ENCODE results near the gene GABPB2. TPM values are rescaled to one million over a fixed set of nuclear protein-coding genes. Genes with fewer than 3 reads are reported as not detected.

Gene GABPB2
- total RNA-seq, 2 donors from 2014 or later: 4.3 to 9.1 TPM

DNA sequence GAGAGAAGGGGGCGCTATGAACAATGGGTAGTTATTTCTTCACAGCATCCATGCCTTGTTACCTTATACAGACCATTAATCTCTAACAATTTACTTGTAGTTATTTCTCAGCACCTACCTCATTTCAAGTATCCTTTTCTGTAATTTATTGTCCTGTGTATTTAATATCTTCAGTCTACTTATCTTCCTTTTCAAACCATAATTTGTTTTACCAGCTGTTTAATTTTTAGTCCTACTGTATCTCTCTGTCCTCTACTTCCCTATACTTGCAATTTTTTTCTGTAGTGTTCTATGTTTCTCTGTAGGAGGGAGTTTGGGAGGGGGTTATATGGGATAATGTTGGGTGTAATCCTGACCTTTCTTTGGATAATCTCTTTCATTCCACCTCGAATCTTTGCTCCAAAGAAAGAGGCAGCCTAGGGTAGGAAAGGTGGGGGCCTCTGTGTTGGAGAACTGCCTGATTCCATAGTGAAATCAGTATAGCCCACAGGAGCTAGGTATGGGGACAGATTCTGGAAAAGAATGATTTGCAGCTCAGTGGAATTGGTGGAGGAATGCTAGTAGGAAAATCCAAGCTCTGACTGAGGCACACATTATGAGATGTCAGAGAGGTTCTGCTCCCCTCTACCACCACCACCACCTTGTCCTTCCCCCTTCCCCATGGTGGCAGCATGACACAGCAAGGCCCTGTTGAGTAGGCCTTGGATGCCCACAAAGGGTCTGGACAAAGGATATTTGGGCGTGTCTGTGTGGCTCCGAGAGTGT is 9.7 kb upstream of the GABPB2 start:
- H3K4me1 ChIP-seq: peaks cover 34% of the 10 kb centered on the region
- H3K4me3 ChIP-seq: no peak overlapping the region
- no peak for DNase-seq
- WGBS, 2 donors: 65 to 71% methylated on average over 4 of the region's 4 CpGs
- TF ChIP-seq, protein P1, sequence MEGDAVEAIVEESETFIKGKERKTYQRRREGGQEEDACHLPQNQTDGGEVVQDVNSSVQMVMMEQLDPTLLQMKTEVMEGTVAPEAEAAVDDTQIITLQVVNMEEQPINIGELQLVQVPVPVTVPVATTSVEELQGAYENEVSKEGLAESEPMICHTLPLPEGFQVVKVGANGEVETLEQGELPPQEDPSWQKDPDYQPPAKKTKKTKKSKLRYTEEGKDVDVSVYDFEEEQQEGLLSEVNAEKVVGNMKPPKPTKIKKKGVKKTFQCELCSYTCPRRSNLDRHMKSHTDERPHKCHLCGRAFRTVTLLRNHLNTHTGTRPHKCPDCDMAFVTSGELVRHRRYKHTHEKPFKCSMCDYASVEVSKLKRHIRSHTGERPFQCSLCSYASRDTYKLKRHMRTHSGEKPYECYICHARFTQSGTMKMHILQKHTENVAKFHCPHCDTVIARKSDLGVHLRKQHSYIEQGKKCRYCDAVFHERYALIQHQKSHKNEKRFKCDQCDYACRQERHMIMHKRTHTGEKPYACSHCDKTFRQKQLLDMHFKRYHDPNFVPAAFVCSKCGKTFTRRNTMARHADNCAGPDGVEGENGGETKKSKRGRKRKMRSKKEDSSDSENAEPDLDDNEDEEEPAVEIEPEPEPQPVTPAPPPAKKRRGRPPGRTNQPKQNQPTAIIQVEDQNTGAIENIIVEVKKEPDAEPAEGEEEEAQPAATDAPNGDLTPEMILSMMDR (IDR thresholded peaks at IDR 0.05): no peak
- TF ChIP-seq POLR2A (IDR thresholded peaks at IDR 0.05): no peak
- no peaks in the 10 kb centered on the region for H3K36me3 ChIP-seq (replicated peaks in 1 of 2; ENCODE audit: insufficient read depth in 1 of 2, low read depth in 2 of 2)
- H3K27me3 ChIP-seq: no peaks in the 10 kb centered on the region
- intact Hi-C loops (cut with DNase I): no loop called here
- no peaks in the 10 kb centered on the region for H3K9me3 ChIP-seq
- no peak for ATAC-seq
- peak overlapping the region in 1 of 4 donors; percentile 97 for H3K27ac ChIP-seq

DNA sequence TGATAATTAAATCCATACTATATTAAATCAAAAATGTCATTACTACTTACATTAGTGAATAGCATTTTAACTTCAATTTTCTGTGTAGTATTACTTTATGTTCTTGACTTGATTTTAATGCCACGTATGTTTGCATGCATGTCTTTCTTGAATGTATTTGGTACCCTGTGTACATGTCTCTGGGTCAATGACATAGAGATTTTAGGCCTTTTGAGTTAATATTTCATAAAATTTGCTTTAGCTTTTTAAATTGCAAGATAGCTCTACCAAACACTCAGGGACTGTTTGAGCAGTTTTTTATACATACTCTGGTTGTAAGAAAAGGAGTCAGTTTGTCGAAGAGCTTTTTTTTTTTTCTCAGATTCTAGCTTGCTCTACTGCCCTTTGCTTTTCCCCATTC is 8.9 kb upstream of the GABPB2 start:
- DNase-seq: no peak
- TF ChIP-seq POLR2A (IDR thresholded peaks at IDR 0.05): no peak
- TF ChIP-seq, protein P1 (IDR thresholded peaks at IDR 0.05): no peak
- no peak overlapping the region for H3K4me3 ChIP-seq
- whole genome bisulfite sequencing, 2 donors: 84 to 87% methylated on average over 2 of the region's 2 CpGs
- intact Hi-C loops (cut with DNase I): no loop called here
- no peak overlapping the region for H3K27ac ChIP-seq
- no peaks in the 10 kb centered on the region for H3K36me3 ChIP-seq (replicated peaks in 1 of 2; ENCODE audit: insufficient read depth in 1 of 2, low read depth in 2 of 2)
- H3K4me1 ChIP-seq: peaks cover 26% of the 10 kb centered on the region
- H3K27me3 ChIP-seq: no peaks in the 10 kb centered on the region
- no peak for ATAC-seq
- no peaks in the 10 kb centered on the region for H3K9me3 ChIP-seq

DNA sequence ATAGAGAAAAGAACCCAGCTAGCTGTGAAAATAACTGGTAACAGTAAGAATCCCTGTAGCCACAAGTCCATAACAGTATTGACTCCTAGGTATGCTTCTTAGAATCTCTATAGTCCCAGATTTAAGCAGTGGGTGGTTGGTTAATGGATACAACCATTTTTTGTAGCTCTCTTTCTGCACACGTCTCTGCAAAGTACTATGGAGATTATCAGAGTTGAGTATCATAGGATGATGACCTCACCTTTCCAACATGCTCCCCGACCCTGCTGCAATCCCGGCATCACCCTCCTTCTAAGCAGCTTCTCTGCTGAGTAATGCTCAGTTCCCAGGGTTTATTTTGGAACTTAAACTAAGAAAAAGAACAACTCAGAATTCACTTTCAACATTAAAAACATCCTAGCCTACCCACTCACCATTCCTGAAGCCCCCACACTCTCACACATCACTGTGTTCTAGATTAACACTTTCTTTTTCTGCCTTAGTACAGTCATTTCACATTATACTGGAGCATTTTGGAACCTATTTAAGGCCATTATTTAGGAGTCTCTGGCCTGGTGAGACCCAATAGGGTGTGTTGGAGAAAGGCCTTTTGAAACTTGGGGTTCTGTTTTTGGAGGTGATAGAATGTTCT is 7.7 kb upstream of the GABPB2 start:
- TF ChIP-seq POLR2A (IDR thresholded peaks at IDR 0.05): no peak
- TF ChIP-seq, protein P1 (IDR thresholded peaks at IDR 0.05): no peak
- Histone ChIP-seq H3K27ac (no peak overlapping the region), H3K36me3 (replicated peaks in 1 of 2; ENCODE audit: insufficient read depth in 1 of 2, low read depth in 2 of 2) (no peaks in the 10 kb centered on the region), H3K4me3 (no peak overlapping the region), H3K9me3 (no peaks in the 10 kb centered on the region), H3K27me3 (no peaks in the 10 kb centered on the region), H3K4me1 (peaks cover 14% of the 10 kb centered on the region)
- no peak for ATAC-seq
- DNase-seq: no peak
- intact Hi-C loops (cut with DNase I): no loop called here
- 62 to 67% methylated on average over 3 of the region's 3 CpGs for WGBS, 2 donors

DNA sequence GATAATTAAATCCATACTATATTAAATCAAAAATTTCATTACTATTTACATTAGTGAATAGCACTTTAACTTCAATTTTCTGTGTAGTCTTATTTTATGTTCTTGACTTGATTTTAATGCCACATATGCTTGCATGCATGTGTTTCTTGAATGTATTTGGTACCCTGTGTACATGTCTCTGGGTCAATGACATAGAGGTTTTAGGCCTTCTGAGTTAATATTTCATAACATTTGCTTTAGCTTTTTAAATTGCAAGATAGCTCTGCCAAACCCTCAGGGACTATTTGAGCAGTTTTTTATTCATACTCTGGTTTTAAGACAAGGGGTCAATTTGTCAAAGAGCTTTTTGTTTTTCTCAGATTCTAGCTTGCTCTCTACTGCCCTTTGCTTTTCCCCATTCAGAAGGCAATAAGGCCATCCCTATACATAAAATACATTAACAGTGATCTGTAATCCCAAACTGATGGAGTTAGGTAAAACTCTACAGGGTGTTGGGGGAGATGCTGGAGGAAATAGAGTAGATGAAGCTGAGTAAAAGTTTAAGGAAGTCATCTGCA is 5.4 kb upstream of the GABPB2 start:
- intact Hi-C loops (cut with DNase I): no loop called here
- TF ChIP-seq, protein P1 (IDR thresholded peaks at IDR 0.05): no peak
- TF ChIP-seq POLR2A (IDR thresholded peaks at IDR 0.05): no peak
- ATAC-seq: no peak
- Histone ChIP-seq H3K36me3 (replicated peaks in 1 of 2; ENCODE audit: insufficient read depth in 1 of 2, low read depth in 2 of 2) (no peaks in the 10 kb centered on the region), H3K27ac (no peak overlapping the region), H3K4me1 (peaks cover 7% of the 10 kb centered on the region), H3K27me3 (no peaks in the 10 kb centered on the region), H3K4me3 (no peak overlapping the region), H3K9me3 (no peaks in the 10 kb centered on the region)
- no peak for DNase-seq

Measured in body of pancreas (tissue), 4 donors.